Astrocyte (in vitro differentiated cells and primary cell): ENCODE measurements around the gene MYH11. TPM values are rescaled to one million over a fixed set of nuclear protein-coding genes. Genes with fewer than 3 reads are reported as not detected.

Experiments used
- DNase-seq: peaks from one replicate; pipeline ENCODE4 v3.0.0-alpha.2; 2010; ENCODE audit warnings: low read depth
- FAIRE-seq: peaks from 2 replicates; lab custom pipeline; 2011; peaks lifted over from hg19 to GRCh38; lab: Jason Lieb, UNC
- H2AFZ ChIP-seq: 2 replicates; pipeline ENCODE4 v1.6.0; 2012; ENCODE audit warnings: low read depth, low read length, inconsistent platforms
- H3K27ac ChIP-seq: 2 replicates; pipeline ENCODE4 v1.5.1; 2011; ENCODE audit warnings: low read depth, low read length, inconsistent platforms
- H3K27me3 ChIP-seq: 2 replicates; pipeline ENCODE4 v1.6.0; 2011; ENCODE audit warnings: low read length, inconsistent platforms; ENCODE audit not compliant: insufficient read depth
- H3K36me3 ChIP-seq: 2 replicates; pipeline ENCODE4 v1.5.1; 2011; ENCODE audit warnings: low read length, inconsistent platforms; ENCODE audit not compliant: insufficient read depth
- H3K4me1 ChIP-seq: 2 replicates; pipeline ENCODE4 v1.5.1; 2011; ENCODE audit warnings: low read length, inconsistent platforms; ENCODE audit not compliant: insufficient read depth
- H3K4me2 ChIP-seq: 2 replicates; pipeline ENCODE4 v1.6.0; 2012; ENCODE audit warnings: low read length, inconsistent platforms
- H3K4me3 ChIP-seq: 2 replicates; pipeline ENCODE4 v1.5.1; 2011; ENCODE audit warnings: low read depth, mild to moderate bottlenecking, low read length, inconsistent platforms; ENCODE audit not compliant: insufficient read depth
- H3K79me2 ChIP-seq: 2 replicates; pipeline ENCODE4 v1.6.0; 2012; ENCODE audit warnings: mild to moderate bottlenecking, low read length, inconsistent platforms; ENCODE audit not compliant: insufficient read depth
- H3K9ac ChIP-seq: 2 replicates; pipeline ENCODE4 v1.6.0; 2012; ENCODE audit warnings: mild to moderate bottlenecking, low read length, inconsistent platforms
- H3K9me3 ChIP-seq: 2 replicates; pipeline ENCODE4 v1.5.1; 2012; ENCODE audit warnings: low read depth, mild to moderate bottlenecking, low read length, inconsistent platforms; ENCODE audit not compliant: insufficient read depth
- H4K20me1 ChIP-seq: 2 replicates; pipeline ENCODE4 v1.6.0; 2012; ENCODE audit warnings: low read length, inconsistent platforms; ENCODE audit not compliant: insufficient read depth
- H3K27ac Mint-ChIP-seq: one replicate; pipeline ENCODE4 v1.8.0; 2021; ENCODE audit warnings: mild to moderate bottlenecking, mixed read lengths; ENCODE audit not compliant: unreplicated experiment
- H3K27me3 Mint-ChIP-seq: one replicate; pipeline ENCODE4 v1.8.0; 2021; ENCODE audit warnings: low read depth, mixed read lengths; ENCODE audit not compliant: unreplicated experiment
- H3K36me3 Mint-ChIP-seq: one replicate; pipeline ENCODE4 v1.8.0; 2021; ENCODE audit warnings: low read depth, mixed read lengths; ENCODE audit not compliant: unreplicated experiment
- H3K4me1 Mint-ChIP-seq: one replicate; pipeline ENCODE4 v1.8.0; 2021; ENCODE audit warnings: low read depth, mixed read lengths; ENCODE audit not compliant: unreplicated experiment
- H3K4me3 Mint-ChIP-seq: one replicate; pipeline ENCODE4 v1.8.0; 2021; ENCODE audit warnings: mild to moderate bottlenecking, moderate library complexity, mixed read lengths; ENCODE audit not compliant: unreplicated experiment
- H3K9me3 Mint-ChIP-seq: one replicate; pipeline ENCODE4 v1.8.0; 2021; ENCODE audit warnings: mild to moderate bottlenecking, mixed read lengths; ENCODE audit not compliant: unreplicated experiment
- EZH2 ChIP-seq: IDR thresholded peaks from 2 replicates; pipeline ENCODE4 v1.6.1; 2012; ENCODE audit warnings: mild to moderate bottlenecking, low read length, inconsistent platforms; ENCODE audit not compliant: insufficient read depth
- total RNA-seq: library from RNA; stranded (reverse); gene quantifications from 2 replicates; pipeline ENCODE4 v1.2.1, GENCODE V29; 2021
- TF ChIP-seq, protein P1 (sequence below): IDR thresholded peaks from 2 replicates; pipeline ENCODE4 v1.5.1; 2011; ENCODE audit warnings: low read depth, mild to moderate bottlenecking, inconsistent platforms, low read length, moderate library complexity; ENCODE audit not compliant: insufficient read depth

The MYH11 gene
- total RNA-seq, 1 donor from 2014 or later: 1.0 TPM

DNA sequence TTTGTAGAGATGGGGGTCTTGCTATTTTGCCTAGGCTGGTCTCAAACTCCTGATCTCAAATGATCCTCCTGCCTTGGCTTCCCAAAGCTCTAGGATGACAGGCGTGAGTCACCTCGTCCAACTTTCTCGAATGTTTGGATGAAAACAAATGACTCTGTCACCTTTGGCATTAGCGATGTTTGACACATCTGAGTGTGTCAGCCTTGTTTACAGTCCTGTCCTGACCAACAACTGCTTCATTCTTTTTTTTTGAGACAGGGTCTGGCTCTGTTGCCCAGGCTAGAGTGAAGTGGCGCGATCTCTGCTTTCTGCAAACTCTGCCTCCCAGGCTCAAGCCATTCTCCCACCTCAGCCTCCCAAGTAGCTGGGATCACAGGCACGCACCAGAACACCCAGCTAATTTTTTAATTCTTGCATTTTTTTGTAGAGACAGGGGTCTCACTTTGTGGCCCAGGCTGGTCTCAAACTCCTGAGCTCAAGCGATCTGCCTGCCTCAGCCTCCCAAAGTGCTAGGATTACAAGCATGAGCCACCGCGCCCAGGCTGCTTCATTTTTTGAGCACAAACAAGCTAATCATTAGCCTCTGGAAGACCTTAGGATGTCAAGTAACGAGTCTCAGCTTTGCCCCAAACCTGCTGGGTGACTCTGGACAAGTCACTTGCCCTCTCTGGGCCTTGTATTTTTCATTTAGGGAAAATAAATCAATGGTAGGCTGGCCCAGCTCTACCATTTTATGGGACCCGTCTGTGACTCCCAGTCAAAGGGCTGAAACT lies 7.4 kb downstream of the MYH11 start:
- no peak for TF ChIP-seq EZH2
- TF ChIP-seq, protein P1, sequence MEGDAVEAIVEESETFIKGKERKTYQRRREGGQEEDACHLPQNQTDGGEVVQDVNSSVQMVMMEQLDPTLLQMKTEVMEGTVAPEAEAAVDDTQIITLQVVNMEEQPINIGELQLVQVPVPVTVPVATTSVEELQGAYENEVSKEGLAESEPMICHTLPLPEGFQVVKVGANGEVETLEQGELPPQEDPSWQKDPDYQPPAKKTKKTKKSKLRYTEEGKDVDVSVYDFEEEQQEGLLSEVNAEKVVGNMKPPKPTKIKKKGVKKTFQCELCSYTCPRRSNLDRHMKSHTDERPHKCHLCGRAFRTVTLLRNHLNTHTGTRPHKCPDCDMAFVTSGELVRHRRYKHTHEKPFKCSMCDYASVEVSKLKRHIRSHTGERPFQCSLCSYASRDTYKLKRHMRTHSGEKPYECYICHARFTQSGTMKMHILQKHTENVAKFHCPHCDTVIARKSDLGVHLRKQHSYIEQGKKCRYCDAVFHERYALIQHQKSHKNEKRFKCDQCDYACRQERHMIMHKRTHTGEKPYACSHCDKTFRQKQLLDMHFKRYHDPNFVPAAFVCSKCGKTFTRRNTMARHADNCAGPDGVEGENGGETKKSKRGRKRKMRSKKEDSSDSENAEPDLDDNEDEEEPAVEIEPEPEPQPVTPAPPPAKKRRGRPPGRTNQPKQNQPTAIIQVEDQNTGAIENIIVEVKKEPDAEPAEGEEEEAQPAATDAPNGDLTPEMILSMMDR: no peak
- no peak overlapping the region for H3K4me3 ChIP-seq
- no peaks in the 10 kb centered on the region for H3K4me1 ChIP-seq
- peaks cover 19% of the 10 kb centered on the region for H3K27me3 ChIP-seq
- no peaks in the 10 kb centered on the region for H4K20me1 ChIP-seq
- no peak overlapping the region for H3K27ac ChIP-seq
- peaks cover 3% of the 10 kb centered on the region for H3K9me3 Mint-ChIP-seq
- no peaks in the 10 kb centered on the region for H3K36me3 Mint-ChIP-seq
- no peak for DNase-seq
- no peak overlapping the region for H3K27ac Mint-ChIP-seq
- H2AFZ ChIP-seq: no peak overlapping the region
- H3K79me2 ChIP-seq: no peaks in the 10 kb centered on the region
- no peak overlapping the region for H3K9ac ChIP-seq
- no peaks in the 10 kb centered on the region for H3K9me3 ChIP-seq
- no peak overlapping the region for H3K4me2 ChIP-seq
- H3K4me1 Mint-ChIP-seq: no peaks in the 10 kb centered on the region
- FAIRE-seq: no peak
- H3K27me3 Mint-ChIP-seq: peaks cover 38% of the 10 kb centered on the region
- H3K36me3 ChIP-seq: no peaks in the 10 kb centered on the region
- H3K4me3 Mint-ChIP-seq: no peak overlapping the region

DNA sequence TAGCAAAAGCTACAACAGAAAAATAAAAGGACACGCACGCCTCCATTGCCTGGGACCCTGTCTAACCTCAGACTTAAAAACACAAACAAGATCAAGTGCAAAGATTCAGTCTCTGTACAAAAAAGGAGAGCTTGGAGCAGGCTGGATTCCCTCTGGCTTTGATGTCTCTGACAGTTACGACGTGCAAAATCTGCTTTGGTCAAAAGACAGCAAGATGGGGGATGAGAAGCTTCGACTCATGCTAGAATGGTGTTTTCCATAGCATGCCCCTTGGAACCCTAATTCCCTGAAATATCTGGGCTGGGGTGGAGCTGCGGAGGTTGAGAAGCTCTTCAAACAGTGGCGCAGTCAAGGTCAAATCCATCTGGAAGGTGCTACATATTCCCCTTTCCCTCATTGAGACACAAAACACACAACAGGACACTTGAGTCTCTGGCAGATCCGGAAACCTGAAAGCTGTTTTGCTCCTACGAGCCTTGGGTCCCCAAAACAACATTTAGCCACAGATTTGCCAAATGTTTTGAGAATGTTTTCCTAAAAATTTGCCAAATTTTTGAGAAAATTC lies 9.1 kb downstream of the MYH11 start:
- Mint-ChIP-seq H3K27me3 (peaks cover 36% of the 10 kb centered on the region), H3K4me3 (no peak overlapping the region), H3K9me3 (no peaks in the 10 kb centered on the region), H3K27ac (no peak overlapping the region), H3K36me3 (no peaks in the 10 kb centered on the region), H3K4me1 (no peaks in the 10 kb centered on the region)
- Histone ChIP-seq H4K20me1 (no peaks in the 10 kb centered on the region), H3K9ac (no peak overlapping the region), H3K4me3 (no peak overlapping the region), H2AFZ (no peak overlapping the region), H3K36me3 (no peaks in the 10 kb centered on the region), H3K27ac (no peak overlapping the region), H3K9me3 (no peaks in the 10 kb centered on the region), H3K79me2 (no peaks in the 10 kb centered on the region), H3K27me3 (peaks cover 6% of the 10 kb centered on the region), H3K4me1 (no peaks in the 10 kb centered on the region), H3K4me2 (no peak overlapping the region)
- FAIRE-seq: no peak
- TF ChIP-seq, protein P1: no peak
- no peak for TF ChIP-seq EZH2
- DNase-seq: no peak

DNA sequence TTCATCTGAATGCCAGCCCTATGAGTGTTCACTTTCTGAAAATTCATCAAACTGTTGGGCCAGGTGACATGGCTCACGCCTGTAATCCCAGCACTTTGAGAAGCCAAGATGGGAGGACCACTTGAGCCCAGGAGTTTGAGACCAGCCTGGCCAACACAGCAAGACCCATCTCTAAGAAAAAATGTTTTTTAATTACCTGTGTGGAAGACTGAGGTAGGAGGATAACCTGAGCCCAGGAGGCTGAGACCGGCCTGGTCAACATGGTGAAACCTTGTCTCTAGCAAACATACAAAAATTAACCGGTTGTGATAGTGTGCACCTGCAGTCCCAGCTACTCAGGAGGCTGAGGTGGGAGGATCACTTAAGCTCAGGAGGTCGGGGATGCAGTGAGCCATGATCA lies 10.3 kb downstream of the MYH11 start:
- Histone ChIP-seq H3K4me3 (no peak overlapping the region), H2AFZ (no peak overlapping the region), H3K9me3 (no peaks in the 10 kb centered on the region), H3K36me3 (no peaks in the 10 kb centered on the region), H3K4me1 (no peaks in the 10 kb centered on the region), H3K27me3 (peaks cover 6% of the 10 kb centered on the region), H3K4me2 (no peak overlapping the region), H4K20me1 (no peaks in the 10 kb centered on the region), H3K9ac (no peak overlapping the region), H3K27ac (no peak overlapping the region), H3K79me2 (no peaks in the 10 kb centered on the region)
- H3K4me3 Mint-ChIP-seq: no peak overlapping the region
- H3K27ac Mint-ChIP-seq: no peak overlapping the region
- H3K4me1 Mint-ChIP-seq: no peaks in the 10 kb centered on the region
- H3K9me3 Mint-ChIP-seq: no peaks in the 10 kb centered on the region
- no peaks in the 10 kb centered on the region for H3K36me3 Mint-ChIP-seq
- FAIRE-seq (no peak), DNase-seq (no peak)
- no peak for TF ChIP-seq EZH2
- TF ChIP-seq, protein P1: no peak
- H3K27me3 Mint-ChIP-seq: peaks cover 40% of the 10 kb centered on the region
